Liver (tissue), 3 donors: ENCODE measurements around the gene COG2.
A peak's percentile ranks its signal among the peaks of the same experiment; 100 is the strongest.

Experiments used
- JUND ChIP-seq, 2 donors: IDR thresholded peaks; 2 replicates each; pipeline ENCODE4 v1.6.1; 2016; ENCODE audit warnings: antibody characterized with exemption in 2 of 2
- MAX ChIP-seq: IDR thresholded peaks from 2 replicates; pipeline ENCODE4 v1.6.1; 2016; ENCODE audit warnings: antibody characterized with exemption
- RAD21 ChIP-seq, 2 donors: IDR thresholded peaks; 2 replicates each; pipeline ENCODE4 v1.6.1; 2016; ENCODE audit warnings: antibody characterized with exemption in 2 of 2, mild to moderate bottlenecking in 2 of 2
- TF ChIP-seq, protein P1 (sequence below): fragments of 150-350 bp; IDR thresholded peaks from 2 replicates; pipeline ENCODE4 v1.5.1; 2017; ENCODE audit warnings: improper control_type of control experiment, low read depth, low read length; ENCODE audit not compliant: missing input control
- TF ChIP-seq, protein P2 (sequence below): IDR thresholded peaks from 2 replicates; pipeline ENCODE4 v1.6.1; 2016; ENCODE audit warnings: antibody characterized with exemption
- TF ChIP-seq, protein P3 (sequence below): IDR thresholded peaks from 2 replicates; pipeline ENCODE4 v1.6.1; 2016; ENCODE audit warnings: antibody characterized with exemption, mild to moderate bottlenecking
- donor health status: healthy.
- donor health status: healthy.

DNA sequence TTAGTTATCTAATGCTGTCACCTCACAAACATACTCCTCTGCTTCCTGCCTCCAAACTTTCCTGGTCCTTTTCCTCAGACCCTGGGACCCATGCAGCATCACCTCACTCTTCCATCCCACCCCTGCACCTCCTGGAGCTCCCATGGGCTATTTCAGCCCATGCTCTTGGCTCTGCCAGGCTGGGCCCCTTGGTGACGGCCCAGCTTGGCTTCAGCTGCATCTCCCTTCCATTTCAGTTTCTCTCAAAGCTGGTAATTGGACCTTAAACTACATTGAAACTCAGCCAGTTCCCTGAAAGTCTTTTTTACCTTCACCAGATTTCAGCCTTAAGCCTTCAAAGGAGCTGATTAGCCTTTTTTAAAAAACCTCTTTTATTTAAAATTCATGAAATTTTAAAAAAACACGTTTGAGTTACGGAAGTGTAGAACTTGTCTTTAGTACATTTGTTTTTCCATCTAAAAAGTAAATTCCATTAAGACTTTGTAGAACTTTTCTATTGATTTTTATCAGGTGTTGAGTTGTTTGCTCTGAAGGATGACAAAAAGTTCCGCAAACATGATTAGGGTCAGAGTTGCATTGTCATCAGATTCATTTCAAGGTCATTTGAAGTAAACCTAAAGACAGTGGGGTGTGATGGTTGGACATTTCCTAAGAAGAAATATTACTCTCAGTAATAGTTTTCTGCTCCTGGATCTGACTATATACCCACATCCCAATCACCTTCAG is 38.2 kb downstream of the COG2 start:
- TF ChIP-seq MAX (peak; percentile 40), RAD21 (IDR thresholded peaks at IDR 0.05) (peak in 1 of 2 donors; percentile 11), JUND (IDR thresholded peaks at IDR 0.05) (peak; percentile 42 to 68)
- TF ChIP-seq, protein P1, sequence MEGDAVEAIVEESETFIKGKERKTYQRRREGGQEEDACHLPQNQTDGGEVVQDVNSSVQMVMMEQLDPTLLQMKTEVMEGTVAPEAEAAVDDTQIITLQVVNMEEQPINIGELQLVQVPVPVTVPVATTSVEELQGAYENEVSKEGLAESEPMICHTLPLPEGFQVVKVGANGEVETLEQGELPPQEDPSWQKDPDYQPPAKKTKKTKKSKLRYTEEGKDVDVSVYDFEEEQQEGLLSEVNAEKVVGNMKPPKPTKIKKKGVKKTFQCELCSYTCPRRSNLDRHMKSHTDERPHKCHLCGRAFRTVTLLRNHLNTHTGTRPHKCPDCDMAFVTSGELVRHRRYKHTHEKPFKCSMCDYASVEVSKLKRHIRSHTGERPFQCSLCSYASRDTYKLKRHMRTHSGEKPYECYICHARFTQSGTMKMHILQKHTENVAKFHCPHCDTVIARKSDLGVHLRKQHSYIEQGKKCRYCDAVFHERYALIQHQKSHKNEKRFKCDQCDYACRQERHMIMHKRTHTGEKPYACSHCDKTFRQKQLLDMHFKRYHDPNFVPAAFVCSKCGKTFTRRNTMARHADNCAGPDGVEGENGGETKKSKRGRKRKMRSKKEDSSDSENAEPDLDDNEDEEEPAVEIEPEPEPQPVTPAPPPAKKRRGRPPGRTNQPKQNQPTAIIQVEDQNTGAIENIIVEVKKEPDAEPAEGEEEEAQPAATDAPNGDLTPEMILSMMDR, result no peak
- TF ChIP-seq, protein P2, sequence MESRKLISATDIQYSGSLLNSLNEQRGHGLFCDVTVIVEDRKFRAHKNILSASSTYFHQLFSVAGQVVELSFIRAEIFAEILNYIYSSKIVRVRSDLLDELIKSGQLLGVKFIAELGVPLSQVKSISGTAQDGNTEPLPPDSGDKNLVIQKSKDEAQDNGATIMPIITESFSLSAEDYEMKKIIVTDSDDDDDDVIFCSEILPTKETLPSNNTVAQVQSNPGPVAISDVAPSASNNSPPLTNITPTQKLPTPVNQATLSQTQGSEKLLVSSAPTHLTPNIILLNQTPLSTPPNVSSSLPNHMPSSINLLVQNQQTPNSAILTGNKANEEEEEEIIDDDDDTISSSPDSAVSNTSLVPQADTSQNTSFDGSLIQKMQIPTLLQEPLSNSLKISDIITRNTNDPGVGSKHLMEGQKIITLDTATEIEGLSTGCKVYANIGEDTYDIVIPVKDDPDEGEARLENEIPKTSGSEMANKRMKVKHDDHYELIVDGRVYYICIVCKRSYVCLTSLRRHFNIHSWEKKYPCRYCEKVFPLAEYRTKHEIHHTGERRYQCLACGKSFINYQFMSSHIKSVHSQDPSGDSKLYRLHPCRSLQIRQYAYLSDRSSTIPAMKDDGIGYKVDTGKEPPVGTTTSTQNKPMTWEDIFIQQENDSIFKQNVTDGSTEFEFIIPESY, result peak; percentile 50
- TF ChIP-seq, protein P3, sequence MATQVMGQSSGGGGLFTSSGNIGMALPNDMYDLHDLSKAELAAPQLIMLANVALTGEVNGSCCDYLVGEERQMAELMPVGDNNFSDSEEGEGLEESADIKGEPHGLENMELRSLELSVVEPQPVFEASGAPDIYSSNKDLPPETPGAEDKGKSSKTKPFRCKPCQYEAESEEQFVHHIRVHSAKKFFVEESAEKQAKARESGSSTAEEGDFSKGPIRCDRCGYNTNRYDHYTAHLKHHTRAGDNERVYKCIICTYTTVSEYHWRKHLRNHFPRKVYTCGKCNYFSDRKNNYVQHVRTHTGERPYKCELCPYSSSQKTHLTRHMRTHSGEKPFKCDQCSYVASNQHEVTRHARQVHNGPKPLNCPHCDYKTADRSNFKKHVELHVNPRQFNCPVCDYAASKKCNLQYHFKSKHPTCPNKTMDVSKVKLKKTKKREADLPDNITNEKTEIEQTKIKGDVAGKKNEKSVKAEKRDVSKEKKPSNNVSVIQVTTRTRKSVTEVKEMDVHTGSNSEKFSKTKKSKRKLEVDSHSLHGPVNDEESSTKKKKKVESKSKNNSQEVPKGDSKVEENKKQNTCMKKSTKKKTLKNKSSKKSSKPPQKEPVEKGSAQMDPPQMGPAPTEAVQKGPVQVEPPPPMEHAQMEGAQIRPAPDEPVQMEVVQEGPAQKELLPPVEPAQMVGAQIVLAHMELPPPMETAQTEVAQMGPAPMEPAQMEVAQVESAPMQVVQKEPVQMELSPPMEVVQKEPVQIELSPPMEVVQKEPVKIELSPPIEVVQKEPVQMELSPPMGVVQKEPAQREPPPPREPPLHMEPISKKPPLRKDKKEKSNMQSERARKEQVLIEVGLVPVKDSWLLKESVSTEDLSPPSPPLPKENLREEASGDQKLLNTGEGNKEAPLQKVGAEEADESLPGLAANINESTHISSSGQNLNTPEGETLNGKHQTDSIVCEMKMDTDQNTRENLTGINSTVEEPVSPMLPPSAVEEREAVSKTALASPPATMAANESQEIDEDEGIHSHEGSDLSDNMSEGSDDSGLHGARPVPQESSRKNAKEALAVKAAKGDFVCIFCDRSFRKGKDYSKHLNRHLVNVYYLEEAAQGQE, result peak; percentile 22
